IPS DF 6.9 (cell line): ENCODE results near the gene CCR5AS.

Experiments used
- DNase-seq: peaks from one replicate; pipeline ENCODE4 v3.0.0-alpha.2; 2013; ENCODE audit warnings: low read depth, low spot score
- H3K27ac ChIP-seq: one replicate; pipeline ENCODE4 v1.5.1; 2013; ENCODE audit warnings: low read length, control low read depth
- H3K27me3 ChIP-seq: 2 replicates; pipeline ENCODE4 v1.6.1; 2013; ENCODE audit warnings: mild to moderate bottlenecking, low read length; ENCODE audit not compliant: control insufficient read depth, insufficient read depth
- H3K36me3 ChIP-seq: 2 replicates; pipeline ENCODE4 v1.6.1; 2013; ENCODE audit warnings: low read length; ENCODE audit not compliant: control insufficient read depth, insufficient read depth
- H3K4me1 ChIP-seq: 2 replicates; pipeline ENCODE4 v1.6.1; 2013; ENCODE audit warnings: low read length; ENCODE audit not compliant: control insufficient read depth, insufficient read depth
- H3K4me3 ChIP-seq: 2 replicates; pipeline ENCODE4 v1.5.1; 2013; ENCODE audit warnings: mild to moderate bottlenecking, low read length
- H3K9me3 ChIP-seq: 2 replicates; pipeline ENCODE4 v1.6.1; 2013; ENCODE audit warnings: low read length, inconsistent platforms; ENCODE audit not compliant: control insufficient read depth, insufficient read depth
- WGBS: extraction: QIAGEN DNeasy Blood & Tissue Kit; methylation state at CpG from one replicate; pipeline ENCODE4 v1.1.7; 2013; ENCODE audit warnings: mixed read lengths, missing lambda C conversion rate; ENCODE audit not compliant: insufficient read length, insufficient coverage; 5-methylcytosine and 5-hydroxymethylcytosine counted together

The CCR5AS gene

DNA sequence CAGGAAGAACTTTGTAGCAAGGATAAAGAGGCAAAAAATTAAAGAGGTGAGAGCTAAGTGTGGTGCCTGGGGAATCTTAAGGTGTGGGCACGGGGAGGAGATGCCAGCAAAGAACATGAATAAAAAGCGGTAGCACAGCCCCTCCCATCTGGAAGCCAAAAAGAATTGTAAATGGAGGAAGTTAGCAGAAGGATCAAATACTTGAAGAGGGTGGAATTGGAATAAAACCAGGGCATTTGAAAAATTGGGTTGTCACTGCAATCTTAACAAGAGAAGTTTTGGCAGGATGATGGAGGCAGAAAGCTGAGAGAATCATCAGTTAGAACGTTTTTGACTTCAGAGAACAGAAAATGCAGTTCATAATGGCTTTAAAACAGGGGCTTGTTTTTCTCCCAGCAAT, 50.6 kb downstream of the CCR5AS start:
- H3K27ac ChIP-seq = no peak overlapping the region
- no peak for DNase-seq
- no peak overlapping the region for H3K4me3 ChIP-seq
- H3K9me3 ChIP-seq = no peaks in the 10 kb centered on the region
- WGBS = no CpG with 5 or more reads among the region's 3 CpGs
- no peaks in the 10 kb centered on the region for H3K27me3 ChIP-seq
- H3K36me3 ChIP-seq = no peaks in the 10 kb centered on the region
- H3K4me1 ChIP-seq = no peaks in the 10 kb centered on the region; the same call in 1 of the 2 replicates

DNA sequence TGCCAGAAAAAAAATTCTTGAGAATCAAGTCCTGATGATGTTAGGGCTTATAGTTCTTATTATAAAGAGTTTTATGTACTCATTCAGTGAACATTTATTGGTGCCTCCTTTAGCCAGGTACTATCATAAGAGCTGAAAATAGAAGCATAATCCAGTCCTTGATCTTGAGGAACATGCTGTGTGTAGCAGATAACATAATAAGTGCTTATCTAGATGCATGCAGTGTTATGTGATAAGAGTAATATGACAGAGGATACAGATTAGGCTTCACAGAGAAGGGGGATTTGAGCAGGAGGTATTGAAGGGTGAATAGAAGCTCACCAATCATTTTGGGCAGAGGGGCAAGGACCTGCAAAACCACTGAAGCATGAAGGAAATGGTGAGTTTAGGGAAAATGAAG, 51.9 kb downstream of the CCR5AS start:
- no peak overlapping the region for H3K4me3 ChIP-seq
- no peaks in the 10 kb centered on the region; the same call in 1 of the 2 replicates for H3K4me1 ChIP-seq
- no peaks in the 10 kb centered on the region for H3K27me3 ChIP-seq
- H3K9me3 ChIP-seq = no peaks in the 10 kb centered on the region
- no peak overlapping the region for H3K27ac ChIP-seq
- DNase-seq = no peak
- no peaks in the 10 kb centered on the region for H3K36me3 ChIP-seq

DNA sequence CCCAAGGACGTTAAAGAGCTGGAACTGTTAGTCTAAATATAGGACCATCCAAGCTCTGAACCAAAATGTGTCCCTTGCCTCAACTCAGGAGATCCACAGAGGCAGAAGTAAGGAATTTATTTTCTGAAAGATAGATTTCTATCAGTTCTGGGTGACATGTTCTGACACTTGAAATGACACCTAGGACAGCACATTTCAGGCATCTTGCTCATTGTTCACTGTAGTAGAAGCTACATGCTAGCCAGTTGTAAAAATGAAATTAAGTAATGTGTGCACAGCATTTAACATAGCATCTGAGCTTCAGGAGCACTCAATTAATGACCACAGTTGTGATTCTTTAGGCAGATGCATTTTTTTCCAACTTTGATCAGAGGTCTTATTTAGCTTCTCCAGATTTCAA, 52.4 kb downstream of the CCR5AS start:
- no peak for DNase-seq
- Histone ChIP-seq H3K4me3 (no peak overlapping the region), H3K36me3 (no peaks in the 10 kb centered on the region), H3K4me1 (no peaks in the 10 kb centered on the region; the same call in 1 of the 2 replicates), H3K27me3 (no peaks in the 10 kb centered on the region), H3K9me3 (no peaks in the 10 kb centered on the region), H3K27ac (no peak overlapping the region)
- WGBS = no CpG with 5 or more reads among the region's 1 CpG

GRCh38 chr3:46353647-46354410, 53.0 kb downstream of the CCR5AS start, which contains the start of gene CCR2:
CCR2 (plus strand) TSS chr3:46354111; CDS start chr3:46357528, 3,417 bp downstream.
- DNase-seq = no peak
- Histone ChIP-seq H3K27me3 (no peaks in the 10 kb centered on the region), H3K4me1 (no peaks in the 10 kb centered on the region; the same call in 1 of the 2 replicates), H3K9me3 (no peaks in the 10 kb centered on the region), H3K27ac (no peak within 1 kb of the TSS), H3K36me3 (no peaks in the 10 kb centered on the region), H3K4me3 (no peak within 1 kb of the TSS)
- WGBS = 100% methylated on average over 1 of the region's 7 CpGs

DNA sequence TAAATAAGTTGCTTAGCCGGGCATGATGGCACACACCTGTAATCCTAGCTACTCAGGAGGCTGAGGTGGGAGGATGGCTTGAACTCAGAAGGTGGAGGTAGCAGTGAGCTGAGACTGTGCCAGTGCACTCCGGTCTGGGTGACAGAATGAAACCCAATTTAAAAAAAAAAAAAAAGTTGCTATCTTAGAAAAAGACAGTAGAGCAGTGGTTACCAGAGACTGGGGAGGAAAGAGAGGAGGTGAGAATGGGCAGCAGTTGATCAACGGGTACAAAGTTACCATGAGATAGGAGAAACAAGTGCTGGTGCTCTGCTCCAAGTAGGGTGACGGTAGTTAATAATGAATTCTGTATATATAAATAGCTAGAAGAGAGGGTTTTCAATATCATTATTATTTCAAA, 53.8 kb downstream of the CCR5AS start:
- no peak for DNase-seq
- no peaks in the 10 kb centered on the region for H3K27me3 ChIP-seq
- H3K27ac ChIP-seq = no peak overlapping the region
- no CpG with 5 or more reads among the region's 4 CpGs for WGBS
- H3K9me3 ChIP-seq = no peaks in the 10 kb centered on the region
- no peak overlapping the region for H3K4me3 ChIP-seq
- no peaks in the 10 kb centered on the region for H3K36me3 ChIP-seq
- no peaks in the 10 kb centered on the region; the same call in 1 of the 2 replicates for H3K4me1 ChIP-seq

DNA sequence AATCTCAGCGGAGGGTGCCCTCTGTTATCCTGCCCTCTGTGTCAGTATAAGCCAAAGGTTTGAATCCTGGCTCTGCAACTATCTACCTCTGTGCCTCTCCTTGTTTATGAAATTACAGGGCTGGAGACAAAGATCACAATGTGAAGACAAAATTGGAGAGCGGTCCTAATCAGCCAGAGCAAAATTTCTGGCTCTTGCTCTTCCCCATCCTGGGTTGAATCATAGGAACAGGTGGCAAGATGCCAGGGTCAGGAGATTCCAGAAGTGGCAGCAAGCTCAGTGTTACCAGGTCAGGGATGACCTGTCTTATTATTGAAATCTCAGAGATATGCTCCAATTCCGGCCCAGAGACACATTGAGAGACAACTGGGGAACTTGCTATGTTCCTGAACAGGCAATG, 55.2 kb downstream of the CCR5AS start:
- H3K27ac ChIP-seq = no peak overlapping the region
- WGBS = no CpG with 5 or more reads among the region's 3 CpGs

DNA sequence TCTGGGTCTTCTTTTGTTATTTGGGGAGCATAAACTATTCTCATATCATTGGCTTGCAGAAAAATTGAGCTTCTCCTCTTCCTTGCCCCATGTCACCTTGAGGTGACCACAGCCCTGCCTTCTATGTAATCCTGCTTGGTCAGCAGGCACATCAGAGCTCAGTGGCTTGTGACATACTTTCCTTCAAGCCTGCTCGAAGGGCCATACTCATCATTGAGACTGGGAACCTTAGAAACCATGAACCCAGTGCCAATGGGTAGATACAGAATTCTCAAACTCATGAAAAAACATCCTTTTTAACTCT, 56.7 kb downstream of the CCR5AS start:
- Histone ChIP-seq H3K27ac (no peak overlapping the region), H3K4me3 (no peak overlapping the region), H3K9me3 (no peaks in the 10 kb centered on the region), H3K36me3 (no peaks in the 10 kb centered on the region), H3K4me1 (no peaks in the 10 kb centered on the region; the same call in 1 of the 2 replicates), H3K27me3 (no peaks in the 10 kb centered on the region)
- WGBS = no CpG with 5 or more reads among the region's 1 CpG
- no peak for DNase-seq

More for the DNA sequence above, 55.2 kb downstream of the CCR5AS start:
- no peaks in the 10 kb centered on the region for H3K36me3 ChIP-seq
- no peaks in the 10 kb centered on the region; the same call in 1 of the 2 replicates for H3K4me1 ChIP-seq
- H3K27me3 ChIP-seq = no peaks in the 10 kb centered on the region
- DNase-seq = no peak
- H3K9me3 ChIP-seq = no peaks in the 10 kb centered on the region
- H3K4me3 ChIP-seq = no peak overlapping the region

DNA sequence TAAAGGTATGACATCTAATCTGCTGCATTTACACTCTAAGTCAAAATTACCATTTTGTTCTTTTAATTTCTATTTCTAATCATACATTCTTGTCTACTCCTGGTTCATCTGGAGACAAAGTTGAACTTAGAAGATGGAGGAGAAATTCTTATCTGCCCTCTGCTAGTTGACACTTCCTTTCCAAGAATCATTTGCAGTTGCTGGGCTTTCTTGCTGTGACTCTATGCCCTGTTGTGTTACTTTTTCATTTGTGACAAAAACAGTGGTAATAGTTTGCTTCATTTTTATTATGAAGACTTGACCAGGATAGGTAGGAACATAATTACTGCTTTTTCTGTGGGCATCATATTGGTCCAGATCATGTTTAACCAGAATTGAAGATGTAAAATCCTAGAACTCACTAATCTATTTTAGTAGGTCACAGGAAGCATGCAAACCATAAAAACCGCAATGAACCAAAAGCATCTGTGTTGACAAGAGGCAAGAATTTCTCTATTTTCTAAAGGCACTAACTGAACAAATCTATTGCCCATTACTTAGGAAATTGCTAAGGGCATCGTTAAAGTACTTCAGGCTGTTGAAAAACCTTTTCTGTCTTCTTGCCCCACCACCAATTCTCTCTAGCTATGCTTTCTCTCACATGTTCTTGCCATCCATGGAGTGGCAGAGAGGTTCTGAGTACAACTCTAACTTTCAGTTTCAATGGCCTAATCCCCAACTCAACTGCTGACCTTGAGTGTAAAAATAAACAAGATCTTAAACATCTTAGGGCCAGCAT, 57.2 kb downstream of the CCR5AS start:
- H3K4me3 ChIP-seq = no peak overlapping the region
- no peak overlapping the region for H3K27ac ChIP-seq
- no peaks in the 10 kb centered on the region; the same call in 1 of the 2 replicates for H3K4me1 ChIP-seq
- H3K36me3 ChIP-seq = no peaks in the 10 kb centered on the region
- H3K27me3 ChIP-seq = no peaks in the 10 kb centered on the region
- WGBS = no CpG with 5 or more reads among the region's 2 CpGs
- DNase-seq = no peak
- no peaks in the 10 kb centered on the region for H3K9me3 ChIP-seq

GRCh38 chr3:46348823-46349482, 57.9 kb downstream of the CCR5AS start:
- Histone ChIP-seq H3K4me1 (no peaks in the 10 kb centered on the region; the same call in 1 of the 2 replicates), H3K36me3 (no peaks in the 10 kb centered on the region), H3K4me3 (no peak overlapping the region), H3K9me3 (no peaks in the 10 kb centered on the region), H3K27ac (no peak overlapping the region), H3K27me3 (no peaks in the 10 kb centered on the region)
- no peak for DNase-seq
- no CpG with 5 or more reads among the region's 3 CpGs for WGBS

GRCh38 chr3:46344476-46344875, 62.4 kb downstream of the CCR5AS start:
- H3K4me3 ChIP-seq = no peak overlapping the region
- H3K36me3 ChIP-seq = no peaks in the 10 kb centered on the region
- no peak for DNase-seq
- WGBS = no CpG with 5 or more reads among the region's 4 CpGs
- H3K9me3 ChIP-seq = no peaks in the 10 kb centered on the region
- no peaks in the 10 kb centered on the region for H3K4me1 ChIP-seq
- no peaks in the 10 kb centered on the region for H3K27me3 ChIP-seq
- no peak overlapping the region for H3K27ac ChIP-seq
